Measurements from ENCODE around the gene ZNF407.

ZNF407 gene

GRCh38 chr18:75064513-75064905 is 466.8 kb downstream of the ZNF407 start:
- no peaks in the 10 kb centered on the region for H4K20me1 ChIP-seq (ENCODE audit: insufficient read depth, low read length)
- no peaks in the 10 kb centered on the region for H3K9me2 ChIP-seq (replicated peaks; ENCODE audit: insufficient read depth, low read length)
- H3K36me3 ChIP-seq (replicated peaks; ENCODE audit: insufficient read depth, low read length) = no peaks in the 10 kb centered on the region
- no peak for DNase-seq
- H3K9ac ChIP-seq (ENCODE audit: low read length) = no peak overlapping the region
- no peak overlapping the region for H3K4me2 ChIP-seq (ENCODE audit: low read depth, low read length)
- H3K27ac ChIP-seq (ENCODE audit: low read length) = no peak overlapping the region
- H3K9me3 ChIP-seq (replicated peaks; ENCODE audit: insufficient read depth, low read length) = no peaks in the 10 kb centered on the region; the same call in 1 of the 2 replicates
- no peak overlapping the region for H3K4me3 ChIP-seq (ENCODE audit: low read length)
- no peaks in the 10 kb centered on the region for H3K4me1 ChIP-seq (ENCODE audit: low read length)
- H3F3A ChIP-seq (ENCODE audit: insufficient read depth, low read length) = no peaks in the 10 kb centered on the region
- no peaks in the 10 kb centered on the region for H3K27me3 ChIP-seq (replicated peaks; ENCODE audit: insufficient read depth, low read length)
- H2AFZ ChIP-seq (ENCODE audit: low read length) = no peak overlapping the region
- H3K79me2 ChIP-seq (ENCODE audit: low read length) = no peaks in the 10 kb centered on the region
- TF ChIP-seq EZH2phosphoT487 (IDR thresholded peaks at IDR 0.05; ENCODE audit: low read length) (no peak), CTCF (IDR thresholded peaks at IDR 0.05; ENCODE audit: low read length) (no peak), EZH2 (optimal IDR thresholded peaks at IDR 0.05; ENCODE audit: low read depth, low read length) (no peak)

- Histone ChIP-seq H3F3A (ENCODE audit: insufficient read depth, low read length) (no peaks in the 10 kb centered on the region), H3K4me2 (ENCODE audit: low read depth, low read length) (no peak overlapping the region), H3K79me2 (ENCODE audit: low read length) (no peaks in the 10 kb centered on the region), H4K20me1 (ENCODE audit: insufficient read depth, low read length) (no peaks in the 10 kb centered on the region), H3K9me3 (replicated peaks; ENCODE audit: insufficient read depth, low read length) (no peaks in the 10 kb centered on the region; the same call in 1 of the 2 replicates), H3K9ac (ENCODE audit: low read length) (no peak overlapping the region), H2AFZ (ENCODE audit: low read length) (no peak overlapping the region), H3K4me3 (ENCODE audit: low read length) (no peak overlapping the region), H3K36me3 (replicated peaks; ENCODE audit: insufficient read depth, low read length) (no peaks in the 10 kb centered on the region), H3K4me1 (ENCODE audit: low read length) (no peaks in the 10 kb centered on the region), H3K27me3 (replicated peaks; ENCODE audit: insufficient read depth, low read length) (no peaks in the 10 kb centered on the region), H3K9me2 (replicated peaks; ENCODE audit: insufficient read depth, low read length) (no peaks in the 10 kb centered on the region), H3K27ac (ENCODE audit: low read length) (no peak overlapping the region)
- TF ChIP-seq EZH2 (optimal IDR thresholded peaks at IDR 0.05; ENCODE audit: low read depth, low read length) (no peak), CTCF (IDR thresholded peaks at IDR 0.05; ENCODE audit: low read length) (no peak), EZH2phosphoT487 (IDR thresholded peaks at IDR 0.05; ENCODE audit: low read length) (no peak)
- no peak for DNase-seq
Measured at GRCh38 chr18:75065251-75066000, 467.8 kb downstream of the ZNF407 start.

DNA sequence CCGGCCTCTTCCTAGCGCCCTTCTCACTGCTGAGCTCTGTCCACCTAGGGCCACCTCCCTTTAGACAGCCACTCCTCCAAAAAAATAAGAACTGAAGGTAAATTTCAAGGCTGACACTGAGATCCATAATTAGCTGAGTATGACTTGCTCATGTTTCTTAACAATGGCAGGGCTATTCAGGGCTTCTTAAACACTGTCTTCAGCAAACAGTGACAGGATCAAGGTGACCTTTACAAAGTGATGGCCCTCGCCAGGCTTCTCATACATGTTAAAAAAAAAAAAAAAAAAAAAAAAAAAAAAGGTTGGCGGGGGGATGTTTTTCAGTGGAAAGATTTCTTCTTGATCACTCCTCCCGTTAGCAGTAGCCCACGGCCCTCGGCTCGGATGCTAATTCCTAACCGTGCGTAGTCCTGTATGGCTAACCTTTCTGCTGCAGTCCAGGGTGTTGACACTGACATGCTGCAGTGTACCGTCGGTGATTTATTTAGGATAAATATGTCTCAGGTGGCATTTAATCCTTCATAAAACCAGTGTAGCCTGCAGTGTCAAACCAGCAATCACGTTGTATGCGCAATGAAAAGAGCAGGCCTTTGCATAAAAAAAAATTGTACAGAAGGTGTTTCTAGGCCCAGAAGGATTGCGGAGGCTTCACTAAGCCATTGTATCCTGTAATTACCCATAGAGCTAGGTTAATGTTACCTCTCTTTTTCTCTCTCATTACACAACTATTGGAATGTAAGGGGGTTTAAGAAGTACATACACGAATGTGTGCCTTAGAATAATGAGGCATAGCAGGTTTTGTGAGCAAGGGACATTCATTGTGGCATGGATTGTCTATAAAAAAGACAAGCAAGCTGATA is 468.6 kb downstream of the ZNF407 start:
- H3K4me3 ChIP-seq (ENCODE audit: low read length) = no peak overlapping the region
- H3K4me2 ChIP-seq (ENCODE audit: low read depth, low read length) = no peak overlapping the region
- no peak for TF ChIP-seq EZH2phosphoT487 (IDR thresholded peaks at IDR 0.05; ENCODE audit: low read length)
- no peak for TF ChIP-seq EZH2 (optimal IDR thresholded peaks at IDR 0.05; ENCODE audit: low read depth, low read length)
- no peak for TF ChIP-seq CTCF (IDR thresholded peaks at IDR 0.05; ENCODE audit: low read length)
- no peaks in the 10 kb centered on the region for H3K79me2 ChIP-seq (ENCODE audit: low read length)
- no peaks in the 10 kb centered on the region for H3F3A ChIP-seq (ENCODE audit: insufficient read depth, low read length)
- no peaks in the 10 kb centered on the region for H3K9me2 ChIP-seq (replicated peaks; ENCODE audit: insufficient read depth, low read length)
- H3K4me1 ChIP-seq (ENCODE audit: low read length) = no peaks in the 10 kb centered on the region
- no peaks in the 10 kb centered on the region; the same call in 1 of the 2 replicates for H3K9me3 ChIP-seq (replicated peaks; ENCODE audit: insufficient read depth, low read length)
- no peak overlapping the region for H3K9ac ChIP-seq (ENCODE audit: low read length)
- no peaks in the 10 kb centered on the region for H3K27me3 ChIP-seq (replicated peaks; ENCODE audit: insufficient read depth, low read length)
- no peaks in the 10 kb centered on the region for H3K36me3 ChIP-seq (replicated peaks; ENCODE audit: insufficient read depth, low read length)
- H2AFZ ChIP-seq (ENCODE audit: low read length) = no peak overlapping the region
- H3K27ac ChIP-seq (ENCODE audit: low read length) = no peak overlapping the region
- no peaks in the 10 kb centered on the region for H4K20me1 ChIP-seq (ENCODE audit: insufficient read depth, low read length)
- DNase-seq = no peak

Data from MM.1S (cell line).